Heart left ventricle (tissue), 13 donors: ENCODE measurements around the gene MGMT.

ENCODE experiments used
- POLR2A ChIP-seq, 2 donors: fragments of 450-650 bp; IDR thresholded peaks; one replicate each; pipeline ENCODE4 v1.6.1; 2017; ENCODE audit warnings: antibody characterized with exemption in 2 of 2, mild to moderate bottlenecking in 2 of 2, moderate library complexity in 2 of 2
- TF ChIP-seq, protein P1 (sequence below), 12 donors: fragments of 200-600 bp; sonication (generic) in 4 of 12; IDR thresholded peaks; one replicate each; pipeline versions ENCODE4 v1.5.0 to v1.8.0; 2018 to 2022; ENCODE audit warnings: antibody characterized with exemption in 12 of 12, mild to moderate bottlenecking in 5 of 12
- donor health status: ischemic (EF 13 %, LVEDD 7.1; RV severe dilation, severe dysfunction).
- donor health status: DM: no; HTN: yes; CAD: no.
- donor health status: DM: no; HTN: no; CAD: no.
- donor health status: ischemic (EF 25% LVEDD 6.9; RV normal size, moderate dysfunction).
- donor health status: ischemic (EF 25% LVEDD 5.7; RV mildly dilated, moderate dysfunction).
- donor health status: ischemic (EF 35%, LVEDD 5.7; RV mildly dilated, moderate dysfunction).
- donor health status: nonischemic (EF 11% LVEDD 7.7; RV severe dilation, severe dysfunction).
- donor health status: DM: yes; HTN: yes; CAD: no.
- donor health status: PGD.
- donor health status: ischemic (EF 29% LVEDD 5.4; RV normal size, mild dysfunction).
- donor health status: nonischemic (EF 23%, LVEDD 6.1; RV moderate dilation, normal function).

DNA sequence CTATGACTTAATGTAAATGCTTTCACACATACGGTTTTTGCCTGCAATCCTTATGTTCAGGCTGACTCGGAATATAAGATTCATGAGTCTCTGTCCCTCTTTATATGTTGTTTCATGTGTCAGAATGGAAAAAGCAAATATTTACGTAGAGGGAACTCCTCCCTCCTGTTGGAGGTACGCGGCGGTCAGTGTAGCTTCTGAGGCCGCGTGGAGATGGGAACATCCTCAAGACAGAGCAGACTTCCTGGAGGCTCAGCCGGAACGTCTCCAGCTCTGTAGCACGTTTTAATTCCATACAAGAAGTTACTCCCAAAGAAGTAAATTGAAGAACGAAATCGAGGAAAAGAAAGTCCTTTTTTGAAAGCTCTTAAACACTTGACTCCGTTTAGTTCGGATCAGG lies 248.8 kb downstream of the MGMT start:
- TF ChIP-seq POLR2A (IDR thresholded peaks at IDR 0.05) = no peak
- TF ChIP-seq, protein P1, sequence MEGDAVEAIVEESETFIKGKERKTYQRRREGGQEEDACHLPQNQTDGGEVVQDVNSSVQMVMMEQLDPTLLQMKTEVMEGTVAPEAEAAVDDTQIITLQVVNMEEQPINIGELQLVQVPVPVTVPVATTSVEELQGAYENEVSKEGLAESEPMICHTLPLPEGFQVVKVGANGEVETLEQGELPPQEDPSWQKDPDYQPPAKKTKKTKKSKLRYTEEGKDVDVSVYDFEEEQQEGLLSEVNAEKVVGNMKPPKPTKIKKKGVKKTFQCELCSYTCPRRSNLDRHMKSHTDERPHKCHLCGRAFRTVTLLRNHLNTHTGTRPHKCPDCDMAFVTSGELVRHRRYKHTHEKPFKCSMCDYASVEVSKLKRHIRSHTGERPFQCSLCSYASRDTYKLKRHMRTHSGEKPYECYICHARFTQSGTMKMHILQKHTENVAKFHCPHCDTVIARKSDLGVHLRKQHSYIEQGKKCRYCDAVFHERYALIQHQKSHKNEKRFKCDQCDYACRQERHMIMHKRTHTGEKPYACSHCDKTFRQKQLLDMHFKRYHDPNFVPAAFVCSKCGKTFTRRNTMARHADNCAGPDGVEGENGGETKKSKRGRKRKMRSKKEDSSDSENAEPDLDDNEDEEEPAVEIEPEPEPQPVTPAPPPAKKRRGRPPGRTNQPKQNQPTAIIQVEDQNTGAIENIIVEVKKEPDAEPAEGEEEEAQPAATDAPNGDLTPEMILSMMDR (IDR thresholded peaks at IDR 0.05) = no peak
